ENCODE measurements around the gene RXRA. TPM values are rescaled to one million over a fixed set of nuclear protein-coding genes. Genes with fewer than 3 reads are reported as not detected.
"Not testable (repeated sequence)": the region's sequence is repeated elsewhere in the genome, so short reads cannot be mapped to it uniquely, and the experiment has no call there.

Gene RXRA
- total RNA-seq, 1 donor from 2014 or later: 173 TPM

GRCh38 chr9:134293611-134294152 is 32.6 kb upstream of the RXRA start:
- no peak for DNase-seq (ENCODE audit: low spot score)

- DNase-seq (ENCODE audit: low spot score): peak; percentile 69
Measured at GRCh38 chr9:134294153-134295071, 31.8 kb upstream of the RXRA start.

DNA sequence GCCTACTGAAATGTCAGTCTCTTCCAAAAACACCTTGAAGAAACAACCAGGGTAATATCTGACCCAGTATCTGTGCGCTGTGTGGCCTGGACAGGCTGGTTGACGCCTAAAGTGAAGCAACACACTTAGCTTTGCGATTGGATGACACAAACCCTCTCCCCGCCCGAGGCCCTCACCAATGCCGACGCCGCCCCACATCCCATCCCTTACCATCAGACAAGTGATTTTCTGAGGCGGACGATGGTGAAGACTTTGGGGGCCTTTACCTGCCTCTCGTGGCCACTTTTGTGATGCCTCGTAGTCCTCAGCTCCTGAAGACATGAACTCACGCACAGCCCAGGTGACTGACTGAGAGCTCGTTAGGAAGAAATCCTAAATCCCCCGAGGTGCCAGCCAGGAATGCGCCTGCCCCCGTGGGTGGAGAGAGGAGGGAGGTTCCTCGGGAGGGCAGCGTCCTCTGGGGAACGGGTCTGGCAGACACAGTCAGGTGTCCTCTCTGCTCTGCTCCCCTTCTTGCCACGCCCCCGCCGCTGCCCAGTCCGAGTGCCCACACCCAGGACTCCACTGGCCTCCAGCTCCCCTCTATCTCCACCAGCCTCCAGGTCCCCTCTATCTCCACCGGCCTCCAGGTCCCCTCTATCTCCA is 31.0 kb upstream of the RXRA start:
- DNase-seq (ENCODE audit: low spot score): no peak

DNA sequence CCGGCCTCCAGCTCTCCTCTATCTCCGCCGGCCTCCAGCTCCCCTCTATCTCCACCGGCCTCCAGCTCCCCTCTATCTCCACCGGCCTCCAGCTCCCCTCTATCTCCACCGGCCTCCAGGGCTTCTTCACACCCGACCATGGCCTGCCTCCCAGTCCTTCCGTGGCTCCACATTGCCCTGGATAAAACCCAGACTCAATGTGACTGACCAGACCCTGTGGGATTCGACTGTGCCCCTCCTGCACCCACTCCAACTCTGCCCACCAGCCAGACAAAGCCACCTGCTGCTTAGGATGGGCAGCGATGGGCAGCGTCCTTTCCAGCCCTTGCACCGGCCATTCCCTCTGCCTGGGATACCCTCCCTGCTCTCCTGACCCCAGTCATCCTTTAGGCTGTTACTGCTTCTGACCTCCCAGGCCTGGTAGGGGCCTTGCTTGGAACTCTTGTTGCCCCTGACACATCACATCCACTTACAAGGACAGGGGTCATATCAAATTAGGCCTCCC is 30.5 kb upstream of the RXRA start:
- DNase-seq (ENCODE audit: low spot score): no peak

- DNase-seq (ENCODE audit: low spot score): no peak
Measured at GRCh38 chr9:134296301-134297082, 29.8 kb upstream of the RXRA start.

DNA sequence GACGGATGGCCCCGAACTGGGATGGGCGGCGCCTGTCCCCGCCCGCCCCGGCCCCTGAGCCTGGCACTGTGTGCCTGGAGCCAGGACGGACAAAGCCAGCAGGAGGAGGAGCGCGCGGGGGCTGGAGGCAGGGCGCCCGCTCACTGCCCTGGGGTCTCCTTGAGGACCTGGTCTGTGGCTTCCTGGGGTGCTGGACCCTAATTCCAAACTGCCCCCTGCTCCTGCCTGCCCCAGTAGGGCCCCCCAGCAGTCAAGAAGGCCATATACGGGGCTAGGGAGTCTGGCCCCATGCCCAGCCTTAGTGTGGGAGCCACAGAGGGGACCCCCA is 29.2 kb upstream of the RXRA start:
- no peak for DNase-seq (ENCODE audit: low spot score)

GRCh38 chr9:134297576-134297975 is 28.7 kb upstream of the RXRA start:
- no peak for DNase-seq (ENCODE audit: low spot score)

- DNase-seq (ENCODE audit: low spot score): no peak
Measured at GRCh38 chr9:134298000-134298399, 28.3 kb upstream of the RXRA start.

DNA sequence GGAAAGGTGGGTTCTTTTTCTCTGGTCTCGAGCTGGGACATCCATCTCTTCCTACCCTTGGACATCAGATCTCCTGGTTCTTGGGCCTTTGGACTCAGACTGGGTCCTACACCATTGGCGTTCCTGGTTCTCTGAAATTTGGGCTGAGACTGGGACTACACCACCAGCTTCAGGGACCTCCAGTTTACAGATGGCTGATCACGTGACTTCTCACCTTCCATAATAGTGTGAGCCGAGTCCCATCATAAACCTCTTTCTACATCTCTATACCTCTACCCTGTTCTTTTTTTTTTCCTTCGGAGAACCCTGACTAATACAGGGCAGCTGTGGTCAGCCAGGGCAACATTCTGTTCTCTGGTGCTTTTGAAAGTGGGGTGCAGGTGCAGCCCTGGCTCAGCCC is 27.2 kb upstream of the RXRA start:
- no peak for DNase-seq (ENCODE audit: low spot score)

DNA sequence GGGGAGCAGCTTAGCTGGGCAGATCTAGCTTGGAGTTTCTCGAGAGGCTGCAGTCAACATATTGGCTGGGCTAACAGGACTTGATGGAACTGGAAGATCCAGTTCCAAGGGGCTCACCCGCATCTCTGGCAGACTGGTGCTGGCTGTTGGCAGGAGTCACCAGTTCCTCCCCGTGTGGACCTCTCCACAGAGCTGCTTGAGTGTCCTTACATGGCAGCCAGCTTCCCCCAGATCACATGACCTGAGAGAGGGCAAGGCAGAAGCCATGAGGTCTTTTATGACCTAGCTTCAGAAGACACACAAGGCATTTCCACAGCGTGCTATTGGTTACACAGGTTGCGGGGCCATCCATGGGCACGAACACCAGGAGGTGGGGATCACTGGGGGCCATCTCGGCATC is 26.4 kb upstream of the RXRA start:
- no peak for DNase-seq (ENCODE audit: low spot score)

DNA sequence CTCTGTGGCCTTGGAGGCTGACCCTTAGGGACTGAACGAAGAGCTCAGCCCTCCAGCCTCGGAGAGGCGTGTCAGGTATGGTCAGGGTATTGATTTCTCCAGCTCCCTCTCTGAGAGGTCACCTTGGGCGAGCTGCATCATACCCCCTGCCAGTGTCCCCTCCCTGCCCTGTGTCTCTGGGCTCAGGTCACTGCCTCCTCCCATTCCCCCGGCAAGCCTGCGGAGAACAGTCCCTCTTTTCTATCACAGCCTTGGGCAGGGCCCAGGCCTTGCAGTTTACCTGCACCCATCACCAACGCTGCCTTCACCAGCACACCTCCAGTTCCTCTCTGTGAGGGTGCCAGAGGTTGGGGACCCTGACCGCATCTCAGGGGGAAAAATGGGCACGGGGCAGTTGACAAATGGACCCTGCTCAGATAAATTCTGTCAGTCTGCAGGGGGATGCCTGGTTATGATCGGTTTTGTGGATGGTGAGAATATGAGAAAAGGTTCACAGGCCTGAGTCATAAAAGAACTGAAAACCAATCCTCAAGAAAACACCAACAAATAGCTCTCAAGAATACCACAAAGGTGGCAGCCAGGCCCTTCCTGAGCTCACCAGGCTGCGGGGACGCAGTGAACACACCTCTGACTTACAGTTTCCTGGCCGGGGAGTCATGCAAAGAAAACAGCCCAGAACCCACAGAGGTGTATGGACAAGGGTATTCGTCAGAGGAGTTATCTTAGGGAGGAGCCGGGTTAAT is 24.7 kb upstream of the RXRA start:
- no peak for DNase-seq (ENCODE audit: low spot score)

- no peak for DNase-seq (ENCODE audit: low spot score)
Measured at GRCh38 chr9:134302130-134302817, 24.0 kb upstream of the RXRA start.

- no peak for DNase-seq (ENCODE audit: low spot score)
Measured at GRCh38 chr9:134303601-134304000, 22.7 kb upstream of the RXRA start.

GRCh38 chr9:134304261-134304660 is 22.0 kb upstream of the RXRA start:
- no peak for DNase-seq (ENCODE audit: low spot score)

DNA sequence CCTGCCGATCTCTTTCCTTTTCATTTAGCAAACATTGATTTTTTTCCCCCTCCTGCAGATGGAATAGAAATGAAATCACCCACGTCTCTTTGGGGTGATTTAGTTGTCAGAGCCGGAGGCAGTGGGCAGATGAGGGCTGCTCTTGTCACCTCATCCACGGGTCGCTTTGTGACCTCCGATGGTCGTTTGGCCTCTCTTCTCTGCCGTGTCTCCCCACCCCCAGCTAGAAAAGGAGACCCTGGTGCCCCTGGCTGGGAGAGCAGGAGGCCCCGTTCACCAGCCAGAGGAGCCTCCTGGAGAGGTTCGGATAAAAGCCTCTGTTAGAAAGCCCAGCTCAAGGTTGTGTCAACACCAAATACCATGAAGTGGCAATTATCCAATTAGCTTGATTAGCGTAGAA is 21.6 kb upstream of the RXRA start:
- DNase-seq (ENCODE audit: low spot score): no peak

GRCh38 chr9:134305533-134305932 is 20.7 kb upstream of the RXRA start:
- DNase-seq (ENCODE audit: low spot score): no peak

- DNase-seq (ENCODE audit: low spot score): not testable (repeated sequence)
Measured at GRCh38 chr9:134306042-134306441, 20.2 kb upstream of the RXRA start.

GRCh38 chr9:134306636-134307600 is 19.3 kb upstream of the RXRA start:
- no peak for DNase-seq (ENCODE audit: low spot score)
